B cell (primary cell): ENCODE data around the gene PIK3C2G.

Experiments used
- CTCF ChIP-seq: fragments of 200-600 bp; IDR thresholded peaks from one replicate; pipeline ENCODE4 v1.8.0; 2022; ENCODE audit warnings: antibody characterized with exemption, mild to moderate bottlenecking
- EZH2 ChIP-seq: IDR thresholded peaks from 2 replicates; pipeline ENCODE4 v1.6.1; 2012; ENCODE audit warnings: borderline replicate concordance, low read depth, mild to moderate bottlenecking, moderate library complexity, low read length; ENCODE audit not compliant: insufficient read depth, poor library complexity, severe bottlenecking

- no peak for TF ChIP-seq EZH2
- no peak for TF ChIP-seq CTCF
These were observed 141.7 kb downstream of the PIK3C2G start for GRCh38 chr12:18402872-18403611.
